ENCODE results near the gene PEAR1. TPM values are rescaled to one million over a fixed set of nuclear protein-coding genes. Genes with fewer than 3 reads are reported as not detected.

Gene PEAR1
- total and polyA plus RNA-seq, 2 donors (not counting 1 experiment from before 2014, with no cell fraction given), result 0.03 TPM; not detected in 1

GRCh38 chr1:156862584-156862983 is 30.9 kb upstream of the PEAR1 start:
- Histone ChIP-seq H3K27me3 (replicated peaks in 1 of 4; ENCODE audit: control extremely low read depth in 1 of 4, control insufficient read depth in 3 of 4, insufficient read depth in 4 of 4, low read length in 3 of 4) (peaks cover 0 to 82% (median 41%) of the 10 kb centered on the region in 4 experiments), H2AFZ (ENCODE audit: insufficient read depth, low read depth, low read length, poor library complexity, severe bottlenecking) (no peak overlapping the region), H3K4me2 (replicated peaks; ENCODE audit: low read depth, low read length, poor library complexity, severe bottlenecking) (no peak overlapping the region), H3K9me3 (ENCODE audit: control extremely low read depth in 1 of 3, control insufficient read depth in 2 of 3, insufficient read depth in 1 of 3, low read length in 2 of 3) (peaks cover 0 to 3% (median 0%) of the 10 kb centered on the region in 3 donors), H3K36me3 (replicated peaks in 1 of 2; ENCODE audit: control extremely low read depth in 1 of 2, control insufficient read depth in 1 of 2, extremely low read depth in 1 of 2, insufficient read depth in 2 of 2, low read length in 1 of 2) (no peaks in the 10 kb centered on the region), H3K4me1 (ENCODE audit: control insufficient read depth in 2 of 2, insufficient read depth in 2 of 2, low read length in 2 of 2) (peaks cover 23 to 30% of the 10 kb centered on the region in 2 donors), H4K20me1 (ENCODE audit: control insufficient read depth, insufficient read depth, low read length, poor library complexity, severe bottlenecking) (no peaks in the 10 kb centered on the region), H3K27ac (ENCODE audit: low read length in 2 of 2) (no peak overlapping the region), H3K79me2 (ENCODE audit: control insufficient read depth, insufficient read depth, low read length) (no peaks in the 10 kb centered on the region), H3K9ac (ENCODE audit: low read length) (no peak overlapping the region), H3K4me3 (ENCODE audit: control extremely low read depth in 1 of 5, extremely low read depth in 1 of 5, insufficient read depth in 1 of 5, low read depth in 2 of 5, low read length in 4 of 5) (no peak overlapping the region)
- Mint-ChIP-seq H3K4me3 (no peak overlapping the region), H3K9me3 (ENCODE audit: insufficient read depth) (no peaks in the 10 kb centered on the region), H3K4me1 (peaks cover 18% of the 10 kb centered on the region), H3K27ac (no peak overlapping the region), H3K27me3 (peaks cover 64% of the 10 kb centered on the region)
- WGBS (ENCODE audit: insufficient coverage), result no CpG with 5 or more reads among the region's 6 CpGs
- TF ChIP-seq CTCF (IDR thresholded peaks at IDR 0.05) (no peak), EZH2 (IDR thresholded peaks at IDR 0.05; ENCODE audit: borderline replicate concordance, insufficient read depth, low read depth, low read length, poor library complexity, severe bottlenecking) (no peak)
- DNase-seq (no peak), ATAC-seq (ENCODE audit: low read depth) (no peak)
- intact Hi-C loops (cut with micrococcal nuclease), result loop anchor here (5.0 kb wide), 1 partner anchor 155 kb away; the partner anchor contains the start of gene CRABP2
- ChIA-PET POLR2A (no interaction called here), CTCF (interaction anchor here (1.2 to 4.0 kb wide), 2 partner anchors 11 to 172 kb away, joined by 3 to 99 read pairs; no protein-coding TSS in a partner anchor)

DNA sequence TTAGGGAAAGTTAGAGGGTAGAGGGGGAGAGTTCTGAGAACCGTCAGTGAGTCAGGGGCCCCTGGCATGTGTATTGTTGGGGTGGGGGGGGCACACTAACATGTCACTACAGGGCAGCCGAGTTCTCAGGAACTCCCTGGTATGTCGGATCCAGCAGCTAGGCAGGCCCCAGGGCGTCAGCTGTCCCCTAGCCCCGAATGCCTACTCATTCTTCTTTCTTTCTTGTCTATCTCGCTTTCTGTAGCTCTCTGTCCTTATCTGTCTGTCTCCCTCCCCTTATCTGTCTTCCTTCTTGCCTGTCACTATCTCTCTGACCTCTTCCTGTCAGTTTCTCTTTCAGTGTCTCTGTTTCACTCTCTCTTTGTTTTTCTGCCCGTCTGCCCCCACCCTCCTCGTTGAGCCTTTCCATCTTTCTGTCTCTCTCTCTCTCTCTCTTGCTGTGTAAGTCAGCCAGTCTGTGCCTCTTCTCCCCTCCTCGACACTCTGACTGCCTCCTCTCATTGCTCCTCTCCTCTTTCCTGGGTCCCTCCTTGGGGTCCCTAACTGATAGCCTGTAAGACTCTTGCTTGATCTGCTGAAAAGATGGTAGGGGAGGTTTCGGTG is 30.4 kb upstream of the PEAR1 start:
- intact Hi-C loops (cut with micrococcal nuclease), result loop anchor here (5.0 kb wide), 1 partner anchor 156 kb away; the partner anchor contains the start of gene CRABP2
- no peak overlapping the region for H3K27ac Mint-ChIP-seq
- ATAC-seq (ENCODE audit: low read depth) (no peak), DNase-seq (no peak)
- H3K79me2 ChIP-seq (ENCODE audit: control insufficient read depth, insufficient read depth, low read length), result no peaks in the 10 kb centered on the region
- no peak overlapping the region for H3K27ac ChIP-seq (ENCODE audit: low read length in 2 of 2)
- no peak overlapping the region for H3K4me2 ChIP-seq (replicated peaks; ENCODE audit: low read depth, low read length, poor library complexity, severe bottlenecking)
- TF ChIP-seq EZH2 (IDR thresholded peaks at IDR 0.05; ENCODE audit: borderline replicate concordance, insufficient read depth, low read depth, low read length, poor library complexity, severe bottlenecking) (no peak), CTCF (IDR thresholded peaks at IDR 0.05) (no peak)
- peaks cover 63% of the 10 kb centered on the region for H3K27me3 Mint-ChIP-seq
- no peaks in the 10 kb centered on the region for H4K20me1 ChIP-seq (ENCODE audit: control insufficient read depth, insufficient read depth, low read length, poor library complexity, severe bottlenecking)
- POLR2A ChIA-PET, result no interaction called here
- 84% methylated on average over 8 of the region's 10 CpGs for WGBS (ENCODE audit: insufficient coverage)
- H3K9me3 Mint-ChIP-seq (ENCODE audit: insufficient read depth), result no peaks in the 10 kb centered on the region
- H3K9ac ChIP-seq (ENCODE audit: low read length), result no peak overlapping the region
- CTCF ChIA-PET, result interaction anchor here (4.0 kb wide), 1 partner anchor 173 kb away, joined by 99 read pairs; no protein-coding TSS in a partner anchor
- no peak overlapping the region for H3K4me3 ChIP-seq (ENCODE audit: control extremely low read depth in 1 of 5, extremely low read depth in 1 of 5, insufficient read depth in 1 of 5, low read depth in 2 of 5, low read length in 4 of 5)
- peaks cover 23 to 30% of the 10 kb centered on the region in 2 donors for H3K4me1 ChIP-seq (ENCODE audit: control insufficient read depth in 2 of 2, insufficient read depth in 2 of 2, low read length in 2 of 2)
- peaks cover 0 to 80% (median 39%) of the 10 kb centered on the region in 4 experiments for H3K27me3 ChIP-seq (replicated peaks in 1 of 4; ENCODE audit: control extremely low read depth in 1 of 4, control insufficient read depth in 3 of 4, insufficient read depth in 4 of 4, low read length in 3 of 4)
- H3K4me1 Mint-ChIP-seq, result peaks cover 18% of the 10 kb centered on the region
- H3K9me3 ChIP-seq (ENCODE audit: control extremely low read depth in 1 of 3, control insufficient read depth in 2 of 3, insufficient read depth in 1 of 3, low read length in 2 of 3), result peaks cover 0 to 3% (median 0%) of the 10 kb centered on the region in 3 donors
- no peak overlapping the region for H2AFZ ChIP-seq (ENCODE audit: insufficient read depth, low read depth, low read length, poor library complexity, severe bottlenecking)
- no peaks in the 10 kb centered on the region for H3K36me3 ChIP-seq (replicated peaks in 1 of 2; ENCODE audit: control extremely low read depth in 1 of 2, control insufficient read depth in 1 of 2, extremely low read depth in 1 of 2, insufficient read depth in 2 of 2, low read length in 1 of 2)
- no peak overlapping the region for H3K4me3 Mint-ChIP-seq

Measured in B cell (primary cell).